GM12864 (cell line): Measurements from ENCODE around the gene LDB1.

Experiments used
- DNase-seq: peaks from one replicate; pipeline ENCODE4 v3.0.0-alpha.2; 2011; ENCODE audit warnings: low read depth
- H3K4me3 ChIP-seq: 2 replicates; pipeline ENCODE4 v1.5.1; 2011; ENCODE audit warnings: mild to moderate bottlenecking, low read depth, low read length, control low read depth
- CTCF ChIP-seq: IDR thresholded peaks from 2 replicates; pipeline ENCODE4 v1.5.1; 2011; ENCODE audit warnings: low read depth, mild to moderate bottlenecking, moderate library complexity, low read length, control low read depth, inconsistent platforms; ENCODE audit errors: missing control alignments

Gene LDB1

DNA sequence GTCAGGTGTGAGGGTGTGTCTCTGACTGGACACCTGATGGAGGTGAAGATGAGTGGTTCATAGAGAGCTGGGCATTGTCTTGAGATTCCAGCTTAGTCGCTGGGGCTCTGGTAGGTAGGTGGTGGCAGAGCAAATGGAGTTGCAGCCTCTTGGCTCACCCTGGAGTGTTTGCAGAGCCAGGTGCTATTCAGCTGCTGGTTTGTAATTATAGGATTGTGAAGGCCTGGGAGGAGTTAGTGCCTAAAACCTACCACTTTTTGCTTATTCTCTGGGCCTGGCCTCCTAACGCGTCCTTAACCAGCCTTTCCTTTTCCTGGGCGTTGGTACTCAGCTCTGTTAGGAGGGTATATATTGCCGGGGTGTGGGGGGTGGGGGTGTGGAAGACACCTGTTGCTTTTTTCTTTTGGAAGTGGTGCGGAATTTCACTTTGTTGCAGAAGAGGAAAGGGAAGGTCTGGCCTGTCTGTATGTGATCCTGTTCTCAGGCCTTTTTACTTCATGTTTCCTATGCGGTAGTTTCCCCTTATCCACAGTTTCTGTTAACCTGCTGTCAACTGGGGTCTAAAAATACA lies 15.9 kb upstream of the LDB1 start:
- no peak for TF ChIP-seq CTCF
- DNase-seq = no peak
- H3K4me3 ChIP-seq = no peak overlapping the region

DNA sequence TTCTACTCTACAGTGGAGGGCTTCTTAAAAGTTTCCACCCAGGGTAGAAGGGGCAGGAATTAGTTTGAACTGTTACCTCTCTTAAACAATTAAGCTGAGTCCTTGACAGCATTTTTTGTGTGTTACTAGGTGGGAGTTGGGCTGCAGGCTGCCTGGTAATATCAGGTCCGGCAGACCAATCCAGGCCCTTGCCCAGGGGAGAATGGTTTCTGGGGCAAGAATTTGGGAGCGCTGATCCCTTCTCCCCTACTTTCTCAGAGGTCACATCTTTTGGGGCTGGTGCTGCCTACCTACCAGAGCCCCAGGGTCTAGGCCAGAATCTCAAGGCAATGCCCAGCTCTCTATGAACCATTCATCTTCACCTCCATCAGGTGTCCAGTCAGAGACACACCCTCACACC lies 14.2 kb upstream of the LDB1 start:
- peak overlapping the region; percentile 99 for H3K4me3 ChIP-seq
- no peak for TF ChIP-seq CTCF
- no peak for DNase-seq

DNA sequence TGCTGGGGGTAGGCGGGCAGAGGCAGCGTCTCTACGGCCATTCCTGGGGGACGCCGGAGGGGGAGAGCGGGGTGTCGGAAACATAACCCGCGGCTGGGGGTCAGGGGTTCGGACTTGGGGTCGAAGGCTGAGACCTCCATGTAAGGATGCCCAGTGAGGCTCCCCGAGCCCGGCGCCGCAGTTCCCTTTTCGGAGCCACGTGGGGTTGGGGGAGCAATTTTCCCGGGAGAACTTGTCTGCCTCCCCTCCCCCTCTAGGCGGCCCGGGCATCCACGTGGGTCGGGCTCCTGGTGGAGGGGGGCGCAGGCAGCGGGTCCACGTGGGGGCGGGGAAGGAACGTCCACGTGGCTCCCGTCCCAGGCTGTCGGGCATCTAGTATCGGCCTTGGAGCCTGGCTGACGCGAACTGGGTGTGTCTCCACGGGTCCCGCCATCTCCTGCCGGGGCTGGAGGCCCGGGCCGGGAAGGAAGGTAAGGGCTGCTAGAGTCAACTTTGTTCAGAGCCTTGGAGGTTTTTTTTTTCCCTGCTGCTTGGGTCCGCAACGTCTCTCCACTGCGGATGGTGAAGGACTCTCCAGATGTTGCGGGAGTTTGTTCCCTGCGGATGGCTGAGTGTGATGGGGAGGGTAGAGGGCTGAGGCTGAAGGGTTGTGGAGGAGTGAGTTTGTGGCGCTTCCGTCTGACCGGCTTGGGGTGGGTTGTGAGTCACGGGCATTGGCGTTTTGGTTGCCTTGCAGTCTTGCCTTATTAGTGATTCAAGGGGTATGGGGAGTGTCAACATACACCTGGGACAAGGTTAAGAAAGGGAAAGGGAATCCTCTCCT lies 13.4 kb upstream of the LDB1 start:
- peak overlapping the region; percentile 99 for H3K4me3 ChIP-seq
- TF ChIP-seq CTCF = no peak
- no peak for DNase-seq

- DNase-seq = peak; percentile 99
- H3K4me3 ChIP-seq = peak within 1 kb of the TSS; percentile 99
- peak; percentile 93 for TF ChIP-seq CTCF
Observed at GRCh38 chr10:102132563-102133372, 12.6 kb upstream of the LDB1 start, which contains the start of gene PPRC1. TSS of gene PPRC1 (plus strand) at chr10:102133040. CDS start at chr10:102133069, 29 bp downstream.

- TF ChIP-seq CTCF = no peak
- peak overlapping the region; percentile 99; the same call in 1 of the 2 replicates for H3K4me3 ChIP-seq
- no peak for DNase-seq
Observed at GRCh38 chr10:102132193-102132562, 12.0 kb upstream of the LDB1 start.

GRCh38 chr10:102131286-102132170 lies 11.4 kb upstream of the LDB1 start:
- no peak overlapping the region for H3K4me3 ChIP-seq
- TF ChIP-seq CTCF = no peak
- no peak for DNase-seq
